GM12891 (cell line): ENCODE results near the gene JUNB.

ENCODE experiments used
- POLR2A ChIP-seq: IDR thresholded peaks from 2 replicates; pipeline ENCODE4 v1.6.1; 2011; ENCODE audit warnings: low read depth, low read length, control low read depth
- POLR2AphosphoS5 ChIP-seq: IDR thresholded peaks from 2 replicates; pipeline ENCODE4 v1.6.1; 2011; ENCODE audit warnings: low read depth, low read length, control low read depth
- TAF1 ChIP-seq: IDR thresholded peaks from 2 replicates; pipeline ENCODE4 v1.6.1; 2011; ENCODE audit warnings: low read depth, low read length, control low read depth

DNA sequence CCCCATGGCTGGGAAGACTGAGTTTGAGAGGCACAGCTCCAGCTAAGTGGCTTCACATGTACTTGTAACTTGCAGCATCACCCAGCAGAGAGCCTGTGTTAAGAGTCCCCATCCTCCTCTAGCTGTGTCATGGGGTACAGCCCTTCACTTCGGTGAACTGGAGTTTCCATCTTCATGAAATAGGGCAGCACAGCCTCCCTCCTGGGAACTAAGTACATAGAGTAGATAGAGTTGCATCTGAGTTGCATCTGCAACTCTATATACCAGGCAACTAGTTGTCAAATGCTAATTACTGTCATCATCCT is 9.1 kb downstream of the JUNB start:
- no peak for TF ChIP-seq POLR2AphosphoS5
- no peak for TF ChIP-seq POLR2A
- TF ChIP-seq TAF1, result no peak
